ENCODE results near the gene ELFN1. TPM values are rescaled to one million over a fixed set of nuclear protein-coding genes. Genes with fewer than 3 reads are reported as not detected.

The ELFN1 gene
- total RNA-seq, 2 donors from 2014 or later: 0.12 to 0.40 TPM

DNA sequence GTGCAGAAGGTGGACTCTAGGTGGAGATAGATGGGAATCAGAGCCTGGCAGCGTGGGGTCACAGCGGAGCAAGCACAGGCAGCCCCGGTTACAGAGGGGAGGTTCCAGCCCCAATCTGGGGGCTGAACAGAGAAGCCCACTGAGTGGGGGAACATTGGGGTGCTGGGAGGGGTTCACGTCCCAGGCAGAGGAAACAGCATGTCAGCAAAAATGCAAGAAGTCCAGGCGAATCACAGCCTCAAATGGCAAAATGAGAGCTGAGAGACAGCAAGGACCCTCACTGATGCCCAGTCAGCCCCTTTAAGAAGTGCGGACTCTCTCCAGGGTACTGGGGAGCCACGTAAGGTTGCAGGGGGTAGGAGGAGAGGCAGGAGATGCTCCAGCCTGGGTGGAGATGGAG, 62.0 kb downstream of the ELFN1 start:
- no peak overlapping the region for H3K9ac ChIP-seq (ENCODE audit: low read depth in 2 of 2, low read length in 2 of 2)

DNA sequence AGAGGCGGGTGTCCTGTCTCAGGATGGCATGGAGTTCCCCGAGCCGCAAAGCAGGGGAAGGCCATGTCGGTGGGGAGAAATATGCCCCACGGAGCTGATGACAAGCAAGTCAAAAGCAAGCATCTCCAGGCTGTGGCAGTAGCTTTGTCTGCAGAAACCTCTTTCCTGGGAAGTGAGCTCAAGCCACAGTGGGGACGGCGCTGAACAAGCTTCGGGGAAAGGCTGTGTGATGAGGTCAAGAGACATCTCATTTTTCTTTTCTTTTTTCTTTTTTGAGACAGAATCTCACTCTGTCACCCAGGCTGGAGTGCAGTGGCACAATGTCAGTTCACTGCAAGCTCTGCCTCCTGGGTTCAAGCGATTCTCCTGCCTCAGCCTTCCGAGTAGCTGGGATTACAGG, 62.6 kb downstream of the ELFN1 start:
- no peak overlapping the region for H3K4me3 ChIP-seq
- TF ChIP-seq, protein P1, sequence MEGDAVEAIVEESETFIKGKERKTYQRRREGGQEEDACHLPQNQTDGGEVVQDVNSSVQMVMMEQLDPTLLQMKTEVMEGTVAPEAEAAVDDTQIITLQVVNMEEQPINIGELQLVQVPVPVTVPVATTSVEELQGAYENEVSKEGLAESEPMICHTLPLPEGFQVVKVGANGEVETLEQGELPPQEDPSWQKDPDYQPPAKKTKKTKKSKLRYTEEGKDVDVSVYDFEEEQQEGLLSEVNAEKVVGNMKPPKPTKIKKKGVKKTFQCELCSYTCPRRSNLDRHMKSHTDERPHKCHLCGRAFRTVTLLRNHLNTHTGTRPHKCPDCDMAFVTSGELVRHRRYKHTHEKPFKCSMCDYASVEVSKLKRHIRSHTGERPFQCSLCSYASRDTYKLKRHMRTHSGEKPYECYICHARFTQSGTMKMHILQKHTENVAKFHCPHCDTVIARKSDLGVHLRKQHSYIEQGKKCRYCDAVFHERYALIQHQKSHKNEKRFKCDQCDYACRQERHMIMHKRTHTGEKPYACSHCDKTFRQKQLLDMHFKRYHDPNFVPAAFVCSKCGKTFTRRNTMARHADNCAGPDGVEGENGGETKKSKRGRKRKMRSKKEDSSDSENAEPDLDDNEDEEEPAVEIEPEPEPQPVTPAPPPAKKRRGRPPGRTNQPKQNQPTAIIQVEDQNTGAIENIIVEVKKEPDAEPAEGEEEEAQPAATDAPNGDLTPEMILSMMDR (IDR thresholded peaks at IDR 0.05): no peak
- no peak overlapping the region for H3K9ac ChIP-seq (ENCODE audit: low read depth in 2 of 2, low read length in 2 of 2)
- no peaks in the 10 kb centered on the region for H3K9me3 ChIP-seq
- no peaks in the 10 kb centered on the region for H3K36me3 ChIP-seq
- intact Hi-C loops (cut with DNase I): no loop called here
- H3K27ac ChIP-seq: no peak overlapping the region
- H3K27me3 ChIP-seq: no peaks in the 10 kb centered on the region
- no peak for DNase-seq
- H3K4me1 ChIP-seq: no peaks in the 10 kb centered on the region

More for the DNA sequence above, 62.0 kb downstream of the ELFN1 start:
- TF ChIP-seq, protein P1 (IDR thresholded peaks at IDR 0.05): no peak
- Histone ChIP-seq H3K9me3 (no peaks in the 10 kb centered on the region), H3K4me3 (no peak overlapping the region), H3K4me1 (no peaks in the 10 kb centered on the region), H3K36me3 (no peaks in the 10 kb centered on the region), H3K27ac (no peak overlapping the region), H3K27me3 (no peaks in the 10 kb centered on the region)
- DNase-seq: no peak
- intact Hi-C loops (cut with DNase I): no loop called here

DNA sequence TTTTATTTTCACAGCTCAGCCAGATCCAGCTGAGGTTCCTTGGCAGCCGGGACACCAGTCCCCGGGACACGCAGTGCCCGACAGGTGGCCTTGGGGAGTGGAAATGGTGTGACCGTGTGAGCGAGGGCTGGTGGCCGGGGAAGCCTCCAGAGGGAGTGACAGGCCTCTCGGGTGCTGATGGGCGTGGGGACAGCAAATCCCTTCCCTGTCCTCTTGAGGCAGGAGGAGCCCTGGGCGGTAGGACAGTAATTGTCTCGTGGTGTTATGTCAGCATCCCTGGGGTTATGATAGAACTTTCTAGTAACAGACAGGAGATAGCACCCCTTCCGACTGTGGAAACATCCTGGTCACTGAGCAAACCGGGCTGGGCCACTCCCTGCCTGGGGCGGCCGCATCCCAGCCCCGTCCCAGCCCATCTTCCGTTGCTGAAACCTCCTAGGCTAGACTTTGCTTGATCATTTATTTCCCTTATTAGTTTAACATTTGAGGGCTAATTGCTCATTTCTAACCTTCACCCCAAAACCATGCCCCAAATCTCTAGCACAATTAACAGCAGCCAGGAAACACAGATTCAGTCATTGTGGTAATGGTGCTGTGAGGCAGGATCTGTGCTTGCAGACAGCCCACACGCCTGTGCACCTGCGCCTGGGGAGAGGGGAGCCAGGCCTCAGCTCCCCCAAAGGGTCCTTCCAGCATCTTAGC, 63.3 kb downstream of the ELFN1 start:
- Histone ChIP-seq H3K27me3 (no peaks in the 10 kb centered on the region), H3K4me3 (no peak overlapping the region), H3K4me1 (no peaks in the 10 kb centered on the region), H3K36me3 (no peaks in the 10 kb centered on the region), H3K9ac (ENCODE audit: low read depth in 2 of 2, low read length in 2 of 2) (no peak overlapping the region), H3K27ac (no peak overlapping the region), H3K9me3 (no peaks in the 10 kb centered on the region)
- TF ChIP-seq, protein P1 (IDR thresholded peaks at IDR 0.05): no peak
- DNase-seq: no peak
- intact Hi-C loops (cut with DNase I): no loop called here

DNA sequence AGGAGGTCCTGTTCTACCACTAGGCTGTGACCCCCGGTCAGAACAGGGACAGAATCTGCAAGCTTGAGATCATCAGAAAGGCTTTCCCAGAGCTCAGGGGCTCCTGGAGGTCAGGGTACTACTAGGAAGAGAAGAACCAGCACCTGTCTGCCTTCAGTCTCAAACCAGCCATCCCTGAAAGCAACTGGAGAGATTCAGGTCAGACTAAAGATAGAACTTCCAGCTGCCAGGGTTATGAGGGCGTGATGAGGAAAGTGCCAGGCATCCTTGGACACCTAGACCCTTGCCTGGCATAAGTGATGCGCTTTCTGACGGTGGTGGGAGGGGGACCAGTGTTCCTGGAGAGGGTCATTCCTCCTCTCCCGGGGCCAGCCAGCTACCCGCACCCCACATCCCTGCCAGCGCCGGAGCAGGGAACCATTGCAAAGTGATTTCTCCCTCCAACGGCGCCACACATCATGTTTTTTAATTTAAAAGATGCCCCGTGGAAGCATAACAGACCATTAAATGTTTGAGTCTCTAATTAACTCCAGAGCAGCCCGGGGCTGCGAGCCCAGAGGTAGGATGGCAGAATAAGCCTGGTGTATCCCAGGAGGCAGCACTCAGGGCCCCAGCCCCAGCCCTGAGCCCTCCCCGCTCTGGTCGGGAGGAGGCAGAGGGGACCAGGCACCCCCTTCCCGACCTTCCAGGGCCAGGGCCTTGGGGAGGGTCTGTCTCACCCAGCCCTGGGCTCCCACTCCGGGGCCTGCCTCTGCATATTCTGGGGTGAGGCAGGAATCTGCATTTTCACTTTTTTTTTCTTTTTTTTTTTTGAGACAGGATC, 64.0 kb downstream of the ELFN1 start:
- H3K36me3 ChIP-seq: no peaks in the 10 kb centered on the region
- intact Hi-C loops (cut with DNase I): no loop called here
- DNase-seq: no peak
- H3K9ac ChIP-seq (ENCODE audit: low read depth in 2 of 2, low read length in 2 of 2): no peak overlapping the region
- no peaks in the 10 kb centered on the region for H3K27me3 ChIP-seq
- no peak overlapping the region for H3K4me3 ChIP-seq
- no peak overlapping the region for H3K27ac ChIP-seq
- TF ChIP-seq, protein P1 (IDR thresholded peaks at IDR 0.05): no peak
- H3K4me1 ChIP-seq: no peaks in the 10 kb centered on the region
- no peaks in the 10 kb centered on the region for H3K9me3 ChIP-seq

DNA sequence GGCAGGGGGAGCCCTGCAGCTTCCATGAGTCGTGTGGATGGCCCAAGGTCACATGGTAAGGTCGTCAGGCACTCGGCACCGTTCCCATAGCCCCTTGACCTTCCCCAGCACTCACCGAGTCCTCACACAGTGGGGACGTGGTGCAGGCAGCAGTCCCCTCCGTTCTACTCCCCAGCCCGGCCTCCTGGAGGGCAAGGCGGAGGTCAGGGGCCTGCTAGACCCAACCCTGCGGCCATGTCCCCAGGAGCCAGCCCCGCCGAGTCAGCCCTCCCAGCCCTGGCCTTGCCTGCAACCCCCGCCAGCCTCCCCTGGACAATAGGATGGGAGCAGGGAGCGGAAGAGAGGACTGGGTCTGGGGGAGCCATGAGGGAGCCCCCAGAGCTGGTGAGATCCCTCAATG, 65.2 kb downstream of the ELFN1 start:
- H3K4me3 ChIP-seq: no peak overlapping the region
- H3K27me3 ChIP-seq: no peaks in the 10 kb centered on the region
- no peak overlapping the region for H3K27ac ChIP-seq
- H3K9ac ChIP-seq (ENCODE audit: low read depth in 2 of 2, low read length in 2 of 2): no peak overlapping the region
- TF ChIP-seq, protein P1 (IDR thresholded peaks at IDR 0.05): no peak
- intact Hi-C loops (cut with DNase I): no loop called here
- no peak for DNase-seq
- no peaks in the 10 kb centered on the region for H3K9me3 ChIP-seq
- H3K36me3 ChIP-seq: no peaks in the 10 kb centered on the region
- no peaks in the 10 kb centered on the region for H3K4me1 ChIP-seq

Measured in colonic mucosa (tissue), 4 donors.